ENCODE measurements around the gene DCAF5. TPM values are rescaled to one million over a fixed set of nuclear protein-coding genes. Genes with fewer than 3 reads are reported as not detected.

DCAF5 gene
- total and polyA plus RNA-seq, 2 experiments from 2014 or later, result 50.0 to 58.2 TPM

- Histone ChIP-seq H3K27me3 (no peaks in the 10 kb centered on the region), H3K4me3 (no peak overlapping the region), H3K27ac (peak overlapping the region; percentile 66), H3K9me3 (ENCODE audit: low read depth) (no peaks in the 10 kb centered on the region), H3K4me1 (ENCODE audit: low read depth) (peaks cover 19% of the 10 kb centered on the region), H3K36me3 (peaks cover 20% of the 10 kb centered on the region)
- peak in 1 of 2 donors; percentile 43 for DNase-seq (ENCODE audit: low read depth in 1 of 2, low spot score in 1 of 2)
- TF ChIP-seq, protein P1, sequence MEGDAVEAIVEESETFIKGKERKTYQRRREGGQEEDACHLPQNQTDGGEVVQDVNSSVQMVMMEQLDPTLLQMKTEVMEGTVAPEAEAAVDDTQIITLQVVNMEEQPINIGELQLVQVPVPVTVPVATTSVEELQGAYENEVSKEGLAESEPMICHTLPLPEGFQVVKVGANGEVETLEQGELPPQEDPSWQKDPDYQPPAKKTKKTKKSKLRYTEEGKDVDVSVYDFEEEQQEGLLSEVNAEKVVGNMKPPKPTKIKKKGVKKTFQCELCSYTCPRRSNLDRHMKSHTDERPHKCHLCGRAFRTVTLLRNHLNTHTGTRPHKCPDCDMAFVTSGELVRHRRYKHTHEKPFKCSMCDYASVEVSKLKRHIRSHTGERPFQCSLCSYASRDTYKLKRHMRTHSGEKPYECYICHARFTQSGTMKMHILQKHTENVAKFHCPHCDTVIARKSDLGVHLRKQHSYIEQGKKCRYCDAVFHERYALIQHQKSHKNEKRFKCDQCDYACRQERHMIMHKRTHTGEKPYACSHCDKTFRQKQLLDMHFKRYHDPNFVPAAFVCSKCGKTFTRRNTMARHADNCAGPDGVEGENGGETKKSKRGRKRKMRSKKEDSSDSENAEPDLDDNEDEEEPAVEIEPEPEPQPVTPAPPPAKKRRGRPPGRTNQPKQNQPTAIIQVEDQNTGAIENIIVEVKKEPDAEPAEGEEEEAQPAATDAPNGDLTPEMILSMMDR (IDR thresholded peaks at IDR 0.05; ENCODE audit: low read depth, low read length), result no peak
These were observed 96.7 kb downstream of the DCAF5 start for GRCh38 chr14:69055999-69056788.

DNA sequence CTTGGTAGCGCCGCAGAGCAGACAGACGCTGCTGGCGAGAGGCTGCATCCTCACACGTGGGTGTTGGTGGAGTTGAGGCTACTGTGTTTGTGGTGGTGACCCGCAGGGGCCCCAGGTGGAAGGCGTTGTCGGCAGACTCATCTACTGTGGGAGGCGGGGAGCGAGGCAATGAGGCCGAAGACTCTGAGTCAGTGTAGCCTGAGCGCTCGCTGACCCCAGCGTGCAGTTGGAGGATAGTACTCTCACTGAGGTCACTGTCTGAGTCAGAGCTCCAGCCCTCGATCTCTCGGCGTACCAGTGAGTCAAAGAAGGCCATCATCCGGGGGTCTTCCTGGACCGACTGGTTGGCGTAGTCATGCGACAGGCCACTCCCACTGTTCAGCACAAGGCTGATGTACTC lies 97.8 kb downstream of the DCAF5 start:
- Histone ChIP-seq H3K36me3 (peaks cover 17% of the 10 kb centered on the region), H3K4me3 (no peak overlapping the region), H3K27ac (no peak overlapping the region), H3K9me3 (ENCODE audit: low read depth) (no peaks in the 10 kb centered on the region), H3K4me1 (ENCODE audit: low read depth) (peaks cover 28% of the 10 kb centered on the region), H3K27me3 (no peaks in the 10 kb centered on the region)
- peak in 1 of 2 donors; percentile 85 for DNase-seq (ENCODE audit: low read depth in 1 of 2, low spot score in 1 of 2)
- TF ChIP-seq, protein P1 (IDR thresholded peaks at IDR 0.05; ENCODE audit: low read depth, low read length), result no peak

DNA sequence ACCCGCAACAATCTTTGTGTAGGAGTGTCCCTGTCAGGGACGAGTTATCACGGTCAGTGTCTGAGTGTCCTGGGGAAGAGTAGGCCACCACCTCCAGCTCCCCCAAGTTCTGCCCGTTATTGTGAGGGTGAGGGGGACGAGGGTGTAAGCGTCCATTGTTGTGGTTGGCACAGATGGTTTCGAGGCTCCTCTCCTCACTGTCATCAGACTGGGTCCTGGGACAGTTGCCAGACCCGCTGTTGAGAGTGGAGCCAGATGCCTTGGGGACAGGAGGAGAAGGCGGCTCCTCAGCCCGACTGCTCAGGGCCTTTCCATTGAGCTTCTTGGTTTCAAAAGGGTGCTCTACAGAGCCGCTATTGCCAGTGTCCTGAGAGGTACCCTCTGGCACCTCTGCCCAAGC lies 98.9 kb downstream of the DCAF5 start:
- Histone ChIP-seq H3K27ac (no peak overlapping the region), H3K27me3 (no peaks in the 10 kb centered on the region), H3K4me3 (no peak overlapping the region), H3K36me3 (peaks cover 14% of the 10 kb centered on the region), H3K4me1 (ENCODE audit: low read depth) (peaks cover 28% of the 10 kb centered on the region), H3K9me3 (ENCODE audit: low read depth) (no peaks in the 10 kb centered on the region)
- DNase-seq (ENCODE audit: low read depth in 1 of 2, low spot score in 1 of 2), result no peak
- TF ChIP-seq, protein P1 (IDR thresholded peaks at IDR 0.05; ENCODE audit: low read depth, low read length), result no peak

DNA sequence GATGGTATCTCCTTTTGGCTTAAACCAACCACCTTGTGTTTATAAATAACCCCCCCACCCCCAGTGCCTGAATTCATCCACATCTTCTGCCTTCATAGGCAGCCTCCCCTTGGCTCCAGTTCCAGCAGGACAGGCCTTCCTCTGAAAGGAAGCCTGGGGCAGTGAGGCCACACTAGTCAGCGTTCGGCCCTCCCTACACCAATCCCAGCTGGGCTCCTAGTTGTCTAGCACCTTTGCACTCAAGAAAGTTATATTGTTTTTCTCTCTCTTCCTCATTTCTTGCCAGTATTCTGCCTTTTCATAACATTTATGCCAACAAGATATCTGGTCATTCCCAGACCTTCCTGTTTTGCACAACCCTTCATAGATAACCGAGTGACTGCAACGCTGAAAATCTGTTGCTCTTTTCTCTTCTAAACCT lies 100.7 kb downstream of the DCAF5 start:
- Histone ChIP-seq H3K4me3 (no peak overlapping the region), H3K36me3 (peaks cover 14% of the 10 kb centered on the region), H3K27me3 (no peaks in the 10 kb centered on the region), H3K4me1 (ENCODE audit: low read depth) (peaks cover 28% of the 10 kb centered on the region), H3K9me3 (ENCODE audit: low read depth) (no peaks in the 10 kb centered on the region), H3K27ac (peak overlapping the region; percentile 47)
- TF ChIP-seq, protein P1 (IDR thresholded peaks at IDR 0.05; ENCODE audit: low read depth, low read length), result no peak
- peak in 1 of 2 donors; percentile 70 for DNase-seq (ENCODE audit: low read depth in 1 of 2, low spot score in 1 of 2)

- Histone ChIP-seq H3K4me1 (ENCODE audit: low read depth) (peaks cover 28% of the 10 kb centered on the region), H3K27me3 (no peaks in the 10 kb centered on the region), H3K36me3 (peaks cover 14% of the 10 kb centered on the region), H3K4me3 (no peak overlapping the region), H3K27ac (peak overlapping the region; percentile 72), H3K9me3 (ENCODE audit: low read depth) (no peaks in the 10 kb centered on the region)
- TF ChIP-seq, protein P1 (IDR thresholded peaks at IDR 0.05; ENCODE audit: low read depth, low read length), result no peak
- peak in 1 of 2 donors; percentile 64 for DNase-seq (ENCODE audit: low read depth in 1 of 2, low spot score in 1 of 2)
These were observed 102.4 kb downstream of the DCAF5 start for GRCh38 chr14:69050240-69051184.

Data from cardiac muscle cell (in vitro differentiated cells and primary cell).